GM19468 (cell line): ENCODE results near the gene CLIP1.
"Not testable (repeated sequence)": the region's sequence is repeated elsewhere in the genome, so short reads cannot be mapped to it uniquely, and the experiment has no call there.

Experiments
- ATAC-seq: cut with Tn5 transposase; IDR thresholded peaks from one replicate; pipeline ENCODE4 v1.9.1; 2021; ENCODE audit warnings: mild to moderate bottlenecking, moderate library complexity, moderate number of reproducible peaks; ENCODE audit not compliant: unreplicated experiment; ENCODE audit errors: extremely low read depth

CLIP1 gene

GRCh38 chr12:122437656-122438121 is 15.2 kb upstream of the CLIP1 start:
- no peak for ATAC-seq

- ATAC-seq = no peak
These were observed 12.7 kb upstream of the CLIP1 start for GRCh38 chr12:122435186-122435585.

DNA sequence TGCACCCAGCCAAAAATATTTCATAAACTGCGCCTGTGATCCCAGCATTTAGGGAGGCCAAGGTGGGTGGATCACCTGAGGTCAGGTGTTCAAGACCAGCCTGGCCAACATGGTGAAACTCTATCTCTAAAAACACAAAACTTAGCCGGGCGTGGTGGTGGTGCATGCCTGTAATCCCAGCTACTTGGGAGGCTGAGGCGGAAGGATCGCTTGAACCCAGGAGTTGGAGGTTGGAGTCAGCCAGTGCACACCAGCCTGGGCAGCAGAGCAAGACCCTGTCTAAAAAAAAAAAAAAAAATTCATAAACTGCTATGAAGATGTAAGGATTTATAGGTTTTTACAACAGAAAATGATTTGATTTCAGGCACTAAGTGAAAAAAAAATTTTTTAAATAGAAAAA is 6.6 kb upstream of the CLIP1 start:
- not testable (repeated sequence) for ATAC-seq

- no peak for ATAC-seq
These were observed 4.9 kb upstream of the CLIP1 start for GRCh38 chr12:122427403-122427802.

GRCh38 chr12:122423258-122424165 is 1.0 kb upstream of the CLIP1 start:
- ATAC-seq = no peak

- ATAC-seq = no peak
These were observed 325 bp upstream of the CLIP1 start for GRCh38 chr12:122422730-122423257.

GRCh38 chr12:122421187-122421820 is 1.2 kb downstream of the CLIP1 start:
- ATAC-seq = no peak

DNA sequence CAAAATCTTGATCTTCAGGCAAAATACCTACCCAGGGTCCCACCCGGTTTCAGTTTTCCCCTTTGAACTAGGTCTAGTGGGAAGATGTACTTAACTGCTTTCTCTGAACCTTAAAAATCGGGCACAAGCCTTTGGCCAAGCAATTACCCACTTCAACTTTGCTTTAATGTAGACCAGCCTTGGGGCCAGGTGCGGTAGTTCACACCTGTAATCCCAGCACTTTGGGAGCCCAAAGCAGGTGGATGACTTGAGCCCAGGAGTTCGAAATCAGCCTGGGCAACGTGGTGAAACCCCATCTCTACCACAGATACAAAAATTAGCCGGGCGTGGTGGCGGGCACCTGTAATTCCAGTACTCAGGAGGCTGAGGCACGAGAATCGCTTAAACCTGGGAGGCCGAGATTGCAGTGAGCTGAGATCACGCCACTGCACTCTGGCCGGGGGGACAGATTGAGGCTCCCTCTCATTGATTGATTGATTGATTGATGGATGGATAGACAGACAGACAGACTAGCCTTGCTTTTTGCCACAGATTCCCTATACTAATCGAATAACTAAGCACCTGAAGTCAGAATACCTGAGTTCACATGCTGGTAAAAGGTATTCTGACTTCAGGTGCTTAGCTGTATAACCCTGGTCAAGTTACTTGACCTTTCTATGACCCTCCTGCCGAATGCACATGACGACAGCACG is 1.9 kb downstream of the CLIP1 start:
- no peak for ATAC-seq

DNA sequence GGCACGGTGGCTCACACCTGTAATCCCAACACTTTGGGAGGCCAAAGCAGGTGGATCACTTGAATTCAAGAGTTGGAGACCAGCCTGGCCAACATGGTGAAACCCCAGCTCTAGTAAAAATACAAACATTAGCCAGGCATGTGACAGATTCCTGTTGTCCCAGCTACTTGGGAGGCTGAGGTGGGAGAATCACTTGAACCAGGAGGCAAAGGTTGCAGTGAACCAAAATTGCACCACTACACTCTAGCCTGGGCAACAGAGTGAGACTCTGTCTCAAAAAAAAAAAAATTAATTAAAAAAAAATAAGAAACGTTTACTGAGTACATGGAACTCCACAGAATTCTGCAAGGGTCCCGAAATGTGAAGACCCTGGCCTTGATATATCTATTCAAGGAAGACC is 3.4 kb downstream of the CLIP1 start:
- ATAC-seq = not testable (repeated sequence)

- ATAC-seq = not testable (repeated sequence)
These were observed 6.8 kb downstream of the CLIP1 start for GRCh38 chr12:122415665-122416064.

DNA sequence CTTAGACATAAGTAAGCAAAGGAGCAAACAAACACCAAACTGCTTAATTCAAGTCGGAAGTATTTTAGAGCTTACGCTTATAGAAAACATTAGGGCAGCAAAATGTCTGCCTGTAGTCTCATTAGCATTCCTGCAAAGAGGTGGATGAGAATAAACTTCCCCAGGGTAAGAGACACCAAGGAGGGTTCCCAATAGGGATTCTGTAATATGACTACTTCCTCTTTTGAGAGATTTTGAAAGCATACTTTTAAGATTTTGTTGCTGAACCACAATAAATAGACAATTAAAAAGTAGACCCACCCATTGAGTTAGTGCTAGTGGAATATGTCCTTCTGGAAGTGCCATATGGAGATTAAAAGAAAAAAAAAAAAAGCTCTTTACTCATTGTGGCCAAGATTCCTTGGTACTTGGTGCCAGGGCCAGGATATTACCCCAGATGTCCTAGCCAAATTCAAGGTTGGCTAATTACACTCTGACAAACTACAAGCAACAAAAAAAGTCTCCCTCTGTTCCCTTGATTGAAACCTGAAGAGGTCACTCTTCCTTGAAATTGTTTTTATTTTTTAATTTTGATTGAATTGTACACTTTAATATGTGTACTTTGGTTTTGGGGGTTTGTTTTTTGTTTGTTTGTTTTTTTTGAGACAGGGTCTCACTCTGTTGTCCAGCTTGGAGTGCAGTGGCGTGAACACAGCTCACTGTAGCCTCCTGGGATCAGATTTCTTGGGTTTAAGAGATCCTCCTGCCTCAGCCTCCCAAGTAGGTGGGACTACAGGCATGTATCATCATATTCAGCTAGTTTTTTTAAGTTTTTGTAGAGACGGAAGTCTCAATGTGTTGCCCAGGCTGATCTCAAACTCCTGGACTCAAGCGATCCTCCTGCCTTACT is 8.7 kb downstream of the CLIP1 start:
- ATAC-seq = no peak

- no peak for ATAC-seq
These were observed 9.5 kb downstream of the CLIP1 start for GRCh38 chr12:122412851-122413433.

DNA sequence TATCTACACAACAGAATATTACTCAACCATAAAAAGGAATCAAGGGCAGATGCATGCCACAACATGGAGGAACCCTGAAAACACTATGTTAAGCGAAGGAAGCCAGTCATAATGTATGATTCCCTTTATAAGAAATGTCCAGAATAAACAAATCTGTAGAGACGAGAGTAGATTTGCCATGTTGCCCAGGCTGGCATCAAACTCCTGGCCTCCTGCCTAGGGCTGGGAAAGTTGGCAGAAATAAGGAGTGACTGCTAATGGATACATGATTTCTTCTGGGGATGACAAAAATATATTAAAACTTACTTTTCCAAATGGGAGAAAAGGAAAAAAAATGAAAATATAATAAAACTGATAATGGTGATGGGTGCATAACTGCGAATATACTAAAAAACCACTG is 10.9 kb downstream of the CLIP1 start:
- no peak for ATAC-seq

DNA sequence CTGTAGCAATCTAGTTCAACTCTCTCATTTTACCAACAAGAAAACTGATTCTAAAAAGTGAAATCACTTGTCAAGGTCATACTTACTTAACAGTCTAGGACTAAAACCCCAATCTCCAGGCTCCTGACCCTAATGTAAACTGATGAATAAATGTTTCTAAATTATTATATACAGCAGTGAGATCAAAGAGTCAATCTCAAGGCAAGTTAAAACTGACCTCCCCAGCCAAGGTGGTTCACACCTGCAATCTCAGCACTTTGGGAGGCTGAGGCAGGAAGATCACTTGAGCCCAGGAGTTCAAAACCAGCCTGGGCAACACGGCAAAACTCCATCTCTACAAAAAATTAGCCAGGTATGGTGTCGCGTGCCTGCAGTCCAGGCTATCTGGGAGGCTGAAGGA is 15.3 kb downstream of the CLIP1 start:
- no peak for ATAC-seq

DNA sequence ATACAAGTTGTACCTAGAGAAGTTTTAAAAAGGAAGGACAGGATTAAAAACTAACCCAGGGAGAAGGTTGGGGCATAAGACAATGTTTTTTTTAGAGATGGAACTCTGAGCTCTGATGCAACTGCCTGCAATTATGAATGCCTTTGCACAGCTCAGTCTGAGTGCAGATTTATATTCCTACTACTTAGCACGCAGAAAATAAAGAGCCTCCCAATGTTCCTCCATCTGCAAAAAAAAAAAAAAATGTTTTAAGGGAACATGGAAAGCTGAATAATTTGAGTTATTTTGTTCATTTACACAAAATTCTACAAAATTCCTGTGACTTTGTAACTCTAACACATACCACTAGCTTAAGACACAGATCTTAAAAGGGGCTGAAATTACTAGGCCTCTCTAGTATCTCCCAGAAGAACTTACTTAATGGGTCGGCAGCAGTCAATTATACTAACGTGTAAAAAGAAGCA is 15.7 kb downstream of the CLIP1 start:
- no peak for ATAC-seq

DNA sequence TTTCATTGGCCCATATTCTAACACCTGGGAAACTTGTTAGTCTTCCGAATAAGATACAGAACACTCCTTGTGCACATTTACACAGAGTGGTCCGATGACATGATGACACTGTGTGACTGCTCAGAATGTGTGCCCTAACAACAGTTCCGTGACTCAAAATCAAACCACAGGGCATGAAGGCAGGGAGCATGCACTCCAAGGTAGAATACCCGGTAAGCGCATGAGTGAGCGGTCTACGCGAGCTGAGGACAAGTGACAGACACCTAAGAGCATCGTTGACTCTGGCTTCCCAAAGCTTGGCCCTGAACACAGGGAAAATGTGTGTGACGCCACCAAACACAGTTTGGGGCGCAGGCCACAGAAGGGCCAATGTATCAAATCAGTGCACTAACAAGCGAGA is 18.6 kb downstream of the CLIP1 start:
- ATAC-seq = no peak

GRCh38 chr12:122403115-122403770 is 19.2 kb downstream of the CLIP1 start:
- no peak for ATAC-seq

GRCh38 chr12:122402264-122402663 is 20.2 kb downstream of the CLIP1 start:
- ATAC-seq = no peak
